ENCODE measurements around the gene AKAP13. TPM values are rescaled to one million over a fixed set of nuclear protein-coding genes. Genes with fewer than 3 reads are reported as not detected.

Gene AKAP13
- total and polyA plus RNA-seq, 9 donors: 45.3 to 190 (median 98.6) TPM

DNA sequence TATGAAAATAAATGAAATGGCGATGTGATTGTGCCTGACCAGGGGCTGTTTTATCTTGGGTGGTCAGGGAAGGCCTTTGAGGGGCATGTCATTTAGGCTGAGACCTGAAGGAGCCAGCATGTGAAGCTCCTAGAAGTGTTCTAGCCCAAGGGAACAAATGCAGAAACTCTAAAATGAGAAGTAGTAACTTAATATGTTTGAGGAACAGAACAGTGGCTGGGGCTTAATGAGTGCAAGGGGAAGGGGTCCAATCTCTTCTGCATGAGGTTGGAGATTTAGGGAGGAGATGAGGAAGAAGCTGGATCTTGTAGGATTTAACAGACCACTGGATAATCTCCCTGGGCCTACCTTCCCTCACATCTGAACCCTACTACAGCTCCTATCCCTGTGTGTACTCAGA lies 110.5 kb downstream of the AKAP13 start:
- Histone ChIP-seq H3K4me1 (ENCODE audit: insufficient read depth) (no peaks in the 10 kb centered on the region), H3K9me3 (no peaks in the 10 kb centered on the region), H3K27me3 (no peaks in the 10 kb centered on the region), H3K36me3 (no peaks in the 10 kb centered on the region), H3K4me3 (no peak overlapping the region), H3K27ac (no peak overlapping the region)
- DNase-seq: no peak
- intact Hi-C loops (cut with DNase I): no loop called here
- WGBS, 3 donors: 81 to 92% (median 89%) methylated on average over 1 of the region's 1 CpG
- TF ChIP-seq, protein P1, sequence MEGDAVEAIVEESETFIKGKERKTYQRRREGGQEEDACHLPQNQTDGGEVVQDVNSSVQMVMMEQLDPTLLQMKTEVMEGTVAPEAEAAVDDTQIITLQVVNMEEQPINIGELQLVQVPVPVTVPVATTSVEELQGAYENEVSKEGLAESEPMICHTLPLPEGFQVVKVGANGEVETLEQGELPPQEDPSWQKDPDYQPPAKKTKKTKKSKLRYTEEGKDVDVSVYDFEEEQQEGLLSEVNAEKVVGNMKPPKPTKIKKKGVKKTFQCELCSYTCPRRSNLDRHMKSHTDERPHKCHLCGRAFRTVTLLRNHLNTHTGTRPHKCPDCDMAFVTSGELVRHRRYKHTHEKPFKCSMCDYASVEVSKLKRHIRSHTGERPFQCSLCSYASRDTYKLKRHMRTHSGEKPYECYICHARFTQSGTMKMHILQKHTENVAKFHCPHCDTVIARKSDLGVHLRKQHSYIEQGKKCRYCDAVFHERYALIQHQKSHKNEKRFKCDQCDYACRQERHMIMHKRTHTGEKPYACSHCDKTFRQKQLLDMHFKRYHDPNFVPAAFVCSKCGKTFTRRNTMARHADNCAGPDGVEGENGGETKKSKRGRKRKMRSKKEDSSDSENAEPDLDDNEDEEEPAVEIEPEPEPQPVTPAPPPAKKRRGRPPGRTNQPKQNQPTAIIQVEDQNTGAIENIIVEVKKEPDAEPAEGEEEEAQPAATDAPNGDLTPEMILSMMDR (IDR thresholded peaks at IDR 0.05): no peak
- TF ChIP-seq EP300 (IDR thresholded peaks at IDR 0.05): no peak
- no peak for TF ChIP-seq POLR2A (IDR thresholded peaks at IDR 0.05)

DNA sequence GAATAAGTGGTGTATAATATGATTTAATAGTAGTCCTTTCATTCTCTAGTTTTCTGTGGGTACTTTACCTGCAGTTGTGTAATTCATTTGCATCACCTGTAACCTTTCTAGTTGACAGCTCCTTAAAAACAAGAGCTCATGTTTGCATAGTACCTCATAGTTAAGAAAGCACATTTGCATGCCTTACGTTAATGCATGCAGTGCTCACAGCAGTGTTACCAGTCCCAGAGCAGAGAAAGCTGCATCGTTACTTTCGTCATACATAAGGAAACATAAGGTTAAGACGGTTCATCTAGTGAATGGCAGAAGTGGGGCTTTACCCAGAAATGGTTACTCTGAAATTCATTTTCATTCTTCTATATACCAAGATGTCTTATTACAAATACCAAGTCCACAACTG lies 111.3 kb downstream of the AKAP13 start:
- DNase-seq: no peak
- TF ChIP-seq, protein P1 (IDR thresholded peaks at IDR 0.05): no peak
- TF ChIP-seq POLR2A (IDR thresholded peaks at IDR 0.05): no peak
- no peak for TF ChIP-seq EP300 (IDR thresholded peaks at IDR 0.05)
- Histone ChIP-seq H3K27ac (no peak overlapping the region), H3K27me3 (no peaks in the 10 kb centered on the region), H3K9me3 (no peaks in the 10 kb centered on the region), H3K36me3 (no peaks in the 10 kb centered on the region), H3K4me1 (ENCODE audit: insufficient read depth) (no peaks in the 10 kb centered on the region), H3K4me3 (no peak overlapping the region)
- 94 to 97% (median 95%) methylated on average over 4 of the region's 4 CpGs for WGBS, 3 donors
- intact Hi-C loops (cut with DNase I): no loop called here

DNA sequence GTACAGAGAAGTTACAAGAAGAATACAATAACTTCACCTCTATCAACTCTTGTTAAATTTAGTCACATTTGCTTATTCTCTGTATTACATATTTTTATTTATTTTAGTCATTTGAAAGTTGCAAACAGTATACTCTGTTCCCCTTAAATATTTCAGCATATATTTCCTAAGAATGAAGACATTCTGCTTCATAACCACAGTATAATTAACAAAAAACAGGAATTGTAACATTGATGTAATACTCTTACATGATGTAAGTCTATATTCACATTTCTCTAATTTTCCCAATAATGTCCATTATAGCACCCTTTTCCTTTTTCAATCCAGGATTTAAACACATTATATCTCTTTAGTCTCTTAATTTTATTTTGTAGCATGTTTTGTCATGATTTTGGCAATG lies 112.0 kb downstream of the AKAP13 start:
- no peak overlapping the region for H3K4me3 ChIP-seq
- no peak for DNase-seq
- no peaks in the 10 kb centered on the region for H3K36me3 ChIP-seq
- intact Hi-C loops (cut with DNase I): no loop called here
- H3K27me3 ChIP-seq: no peaks in the 10 kb centered on the region
- H3K27ac ChIP-seq: no peak overlapping the region
- no peaks in the 10 kb centered on the region for H3K9me3 ChIP-seq
- no peaks in the 10 kb centered on the region for H3K4me1 ChIP-seq (ENCODE audit: insufficient read depth)
- TF ChIP-seq, protein P1 (IDR thresholded peaks at IDR 0.05): no peak
- TF ChIP-seq POLR2A (IDR thresholded peaks at IDR 0.05) (no peak), EP300 (IDR thresholded peaks at IDR 0.05) (no peak)

DNA sequence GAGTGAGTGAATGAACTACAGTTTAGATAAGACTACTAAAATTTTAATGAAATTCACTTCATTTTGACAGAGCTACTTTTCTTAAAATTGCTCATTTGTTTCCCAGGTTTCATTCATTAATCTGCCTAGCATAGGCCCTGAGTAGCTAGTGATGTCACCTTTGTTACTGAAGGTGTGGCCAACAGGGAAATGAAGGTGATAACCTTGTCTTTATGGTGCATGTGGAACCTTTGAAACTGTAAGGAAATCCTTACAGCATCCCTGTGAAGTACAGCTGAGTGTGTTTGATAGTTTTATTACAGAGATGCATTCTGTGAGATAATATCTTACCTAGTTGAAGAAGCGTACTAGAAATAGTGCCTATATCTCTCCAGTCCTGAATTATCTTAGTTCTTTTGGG lies 112.9 kb downstream of the AKAP13 start:
- intact Hi-C loops (cut with DNase I): no loop called here
- H3K27ac ChIP-seq: no peak overlapping the region
- DNase-seq: no peak
- no peaks in the 10 kb centered on the region for H3K4me1 ChIP-seq (ENCODE audit: insufficient read depth)
- 92 to 96% (median 96%) methylated on average over 1 of the region's 1 CpG for WGBS, 3 donors
- TF ChIP-seq, protein P1 (IDR thresholded peaks at IDR 0.05): no peak
- TF ChIP-seq EP300 (IDR thresholded peaks at IDR 0.05) (no peak), POLR2A (IDR thresholded peaks at IDR 0.05) (no peak)
- H3K9me3 ChIP-seq: no peaks in the 10 kb centered on the region
- no peak overlapping the region for H3K4me3 ChIP-seq
- no peaks in the 10 kb centered on the region for H3K36me3 ChIP-seq
- no peaks in the 10 kb centered on the region for H3K27me3 ChIP-seq

Data from ovary (tissue), 9 donors.